Sigmoid colon (tissue), 4 donors: ENCODE results near the gene OR6A2.

ENCODE experiments used
- EP300 ChIP-seq, 4 donors: sonication (generic); formaldehyde crosslinking; IDR thresholded peaks; one replicate each; pipeline ENCODE4 v1.6.1; 2017; ENCODE audit warnings: antibody characterized with exemption in 4 of 4
- POLR2A ChIP-seq, 2 donors: fragments of 450-650 bp; IDR thresholded peaks; one replicate each; pipeline ENCODE4 v1.6.1; 2016; ENCODE audit warnings: antibody characterized with exemption in 2 of 2, mild to moderate bottlenecking in 2 of 2, moderate library complexity in 2 of 2
- TF ChIP-seq, protein P1 (sequence below), 4 experiments: fragments of 450-650 bp in 3 of 4; fragments of 200-600 bp in 1 of 4; IDR thresholded peaks; one replicate each; pipeline ENCODE4 v1.5.1; 2016 to 2019; ENCODE audit warnings: antibody characterized with exemption in 4 of 4, mild to moderate bottlenecking in 3 of 4, moderate library complexity in 2 of 4

DNA sequence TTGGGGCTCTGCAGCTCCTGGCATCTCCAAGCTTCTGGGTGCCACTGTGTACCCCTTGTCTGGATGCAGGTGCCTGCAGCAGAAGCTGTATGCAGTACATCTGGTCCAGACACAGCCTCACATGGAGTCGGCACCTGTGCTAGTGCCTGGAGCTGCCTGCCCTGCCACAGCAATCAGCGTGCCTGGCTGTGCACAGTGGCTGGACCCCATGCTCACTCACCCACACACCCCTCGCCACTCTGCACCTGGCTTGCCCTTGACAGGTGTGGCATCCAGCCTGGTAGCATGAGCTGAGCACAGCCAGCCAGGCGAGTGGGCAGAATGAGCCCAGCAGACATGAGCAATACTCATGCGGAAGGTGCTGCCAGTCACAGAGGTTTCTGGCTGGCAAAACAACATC is 19.5 kb upstream of the OR6A2 start:
- TF ChIP-seq, protein P1, sequence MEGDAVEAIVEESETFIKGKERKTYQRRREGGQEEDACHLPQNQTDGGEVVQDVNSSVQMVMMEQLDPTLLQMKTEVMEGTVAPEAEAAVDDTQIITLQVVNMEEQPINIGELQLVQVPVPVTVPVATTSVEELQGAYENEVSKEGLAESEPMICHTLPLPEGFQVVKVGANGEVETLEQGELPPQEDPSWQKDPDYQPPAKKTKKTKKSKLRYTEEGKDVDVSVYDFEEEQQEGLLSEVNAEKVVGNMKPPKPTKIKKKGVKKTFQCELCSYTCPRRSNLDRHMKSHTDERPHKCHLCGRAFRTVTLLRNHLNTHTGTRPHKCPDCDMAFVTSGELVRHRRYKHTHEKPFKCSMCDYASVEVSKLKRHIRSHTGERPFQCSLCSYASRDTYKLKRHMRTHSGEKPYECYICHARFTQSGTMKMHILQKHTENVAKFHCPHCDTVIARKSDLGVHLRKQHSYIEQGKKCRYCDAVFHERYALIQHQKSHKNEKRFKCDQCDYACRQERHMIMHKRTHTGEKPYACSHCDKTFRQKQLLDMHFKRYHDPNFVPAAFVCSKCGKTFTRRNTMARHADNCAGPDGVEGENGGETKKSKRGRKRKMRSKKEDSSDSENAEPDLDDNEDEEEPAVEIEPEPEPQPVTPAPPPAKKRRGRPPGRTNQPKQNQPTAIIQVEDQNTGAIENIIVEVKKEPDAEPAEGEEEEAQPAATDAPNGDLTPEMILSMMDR (IDR thresholded peaks at IDR 0.05) = no peak
- no peak for TF ChIP-seq EP300 (IDR thresholded peaks at IDR 0.05)
- TF ChIP-seq POLR2A (IDR thresholded peaks at IDR 0.05) = no peak
